Caco-2 (cell line): Measurements from ENCODE around the gene PTGIS. TPM values are rescaled to one million over a fixed set of nuclear protein-coding genes. Genes with fewer than 3 reads are reported as not detected.

Source experiments
- BruUV-seq: library from RNA; stranded (reverse); fragments of 400-500 nt; replicated peaks from 2 replicates; lab custom pipeline; 2021; lab: Mats Ljungman, UMichigan
- CTCF ChIA-PET: fragments of 300-600 bp; sonication (Branson Sonifier 250); formaldehyde crosslinking; loops from one replicate; lab custom pipeline; 2022; ENCODE audit warnings: antibody characterized with exemption; lab: Charles Lee
- POLR2A ChIA-PET: fragments of 300-600 bp; sonication (Branson Sonifier 250); formaldehyde crosslinking; loops from one replicate; lab custom pipeline; 2022; ENCODE audit warnings: antibody characterized with exemption; lab: Charles Lee
- DNase-seq, 2 experiments: peaks; one replicate each; pipeline versions ENCODE4 v3.0.0 to v3.0.0-alpha.2; 2020 to 2022
- H3K27me3 ChIP-seq: replicated peaks from 2 replicates; pipeline ENCODE4 v1.6.0; 2011; ENCODE audit warnings: low read length; ENCODE audit not compliant: control insufficient read depth, insufficient read depth
- H3K36me3 ChIP-seq: 2 replicates; pipeline ENCODE4 v1.5.1; 2011; ENCODE audit warnings: low read length; ENCODE audit not compliant: control insufficient read depth, insufficient read depth
- H3K4me1 ChIP-seq: fragments of 250-450 bp; sonication (Bioruptor Pico); 2 replicates; pipeline ENCODE4 v1.5.1; 2020; ENCODE audit warnings: mild to moderate bottlenecking
- H3K4me3 ChIP-seq: 2 replicates; pipeline ENCODE4 v1.5.1; 2011; ENCODE audit warnings: low read depth, mild to moderate bottlenecking, control low read depth, low read length
- H3K9me3 ChIP-seq: fragments of 250-450 bp; sonication (Bioruptor Pico); 2 replicates; pipeline ENCODE4 v1.5.1; 2020; ENCODE audit warnings: mild to moderate bottlenecking, moderate library complexity
- H3K27ac Mint-ChIP-seq: one replicate; pipeline ENCODE4 v1.8.0; 2022; ENCODE audit warnings: mixed read lengths; ENCODE audit not compliant: unreplicated experiment
- H3K27me3 Mint-ChIP-seq: one replicate; pipeline ENCODE4 v1.8.0; 2022; ENCODE audit warnings: mixed read lengths; ENCODE audit not compliant: insufficient read depth, unreplicated experiment
- H3K36me3 Mint-ChIP-seq: one replicate; pipeline ENCODE4 v1.8.0; 2022; ENCODE audit warnings: mild to moderate bottlenecking, mixed read lengths; ENCODE audit not compliant: insufficient read depth, unreplicated experiment
- H3K4me1 Mint-ChIP-seq: one replicate; pipeline ENCODE4 v1.8.0; 2022; ENCODE audit warnings: low read depth, mixed read lengths; ENCODE audit not compliant: unreplicated experiment
- H3K4me3 Mint-ChIP-seq: one replicate; pipeline ENCODE4 v1.8.0; 2022; ENCODE audit warnings: mild to moderate bottlenecking, moderate library complexity, mixed read lengths; ENCODE audit not compliant: unreplicated experiment
- H3K9me3 Mint-ChIP-seq: one replicate; pipeline ENCODE4 v1.8.0; 2022; ENCODE audit warnings: mixed read lengths; ENCODE audit not compliant: unreplicated experiment
- intact Hi-C: fragments of 100-400 bp; cut with micrococcal nuclease; formaldehyde crosslinking; loops from one replicate; pipeline ENCODE4 v1.10.0; 2022; ENCODE audit not compliant: unreplicated experiment
- total RNA-seq: library from RNA; stranded (reverse); gene quantifications from 2 replicates; pipeline ENCODE4 v1.2.3, GENCODE V29; 2022
- TF ChIP-seq, protein P1 (sequence below), 2 experiments: fragments of 200-600 bp in 1 of 2; IDR thresholded peaks; 1 replicate in 1 of 2; 2 replicates in 1 of 2; pipeline versions ENCODE4 v1.5.1 to v1.8.0; 2011 to 2022; ENCODE audit warnings: antibody characterized with exemption in 1 of 2, control low read depth in 1 of 2, inconsistent platforms in 1 of 2, low read depth in 1 of 2, low read length in 1 of 2, mild to moderate bottlenecking in 1 of 2, moderate library complexity in 1 of 2; ENCODE audit not compliant: insufficient read depth in 1 of 2, severe bottlenecking in 1 of 2, unreplicated experiment in 1 of 2

The PTGIS gene
- total RNA-seq, 1 experiment from 2014 or later, result 2.7 TPM

DNA sequence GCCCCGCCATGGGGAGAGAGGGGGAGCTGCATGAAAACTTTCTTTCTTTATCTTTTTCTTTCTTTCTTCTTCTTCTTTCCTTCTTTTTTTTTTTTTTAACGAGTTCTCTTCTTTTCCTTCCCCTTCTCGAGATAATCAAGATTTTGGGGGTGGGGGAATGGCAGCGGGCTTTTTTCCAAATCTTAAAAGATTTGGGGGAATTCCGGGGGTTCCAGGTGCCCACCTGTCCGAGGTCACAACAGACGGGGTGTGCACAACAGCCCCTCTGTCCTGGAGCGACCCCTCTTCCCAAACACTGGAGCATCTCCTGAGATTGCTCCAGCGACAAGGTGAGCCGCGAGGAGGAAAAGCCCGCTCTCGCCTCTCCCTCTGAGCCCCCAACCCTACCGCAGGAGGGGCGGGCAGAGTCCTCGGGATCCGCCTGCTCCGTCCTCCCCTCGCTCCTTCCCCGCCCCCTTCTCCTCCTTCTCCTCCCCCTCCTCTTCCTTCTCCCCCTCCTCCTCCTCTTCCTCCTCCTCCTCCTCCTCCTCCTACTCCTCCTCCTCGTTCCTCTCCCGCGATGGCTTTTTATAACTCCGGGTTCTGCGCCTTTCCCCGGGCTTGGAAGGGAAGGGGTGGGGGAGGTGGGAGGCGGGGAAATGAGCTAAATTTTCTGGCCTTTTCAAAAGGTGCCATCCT lies 84.8 kb downstream of the PTGIS start:
- Mint-ChIP-seq H3K9me3 (no peaks in the 10 kb centered on the region), H3K27me3 (peaks cover 28% of the 10 kb centered on the region)
- POLR2A ChIA-PET, result interaction anchor here (0.6 kb wide), 1 partner anchor 101 kb away, joined by 3 read pairs; no protein-coding TSS in a partner anchor

DNA sequence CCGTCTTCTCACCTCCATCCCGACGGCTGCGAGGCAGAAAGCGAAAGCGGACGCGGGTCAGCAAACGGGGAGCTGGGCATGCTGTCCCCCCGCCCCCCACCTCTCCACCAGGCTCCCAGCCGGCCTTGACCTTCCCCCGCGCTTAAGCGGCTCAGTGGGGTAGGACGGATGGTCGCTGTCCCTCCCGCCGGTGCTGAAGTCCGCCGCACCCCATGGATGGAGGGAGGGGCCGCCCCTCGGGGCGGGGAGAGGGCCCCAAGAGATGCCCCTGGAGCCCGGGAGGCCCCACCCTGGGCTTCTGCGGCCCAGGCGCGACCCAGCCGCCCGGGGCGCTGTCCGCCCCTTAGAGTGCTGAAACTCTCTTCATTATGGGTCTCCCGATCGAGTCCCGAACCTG lies 85.3 kb downstream of the PTGIS start, which contains the start of gene KCNB1:
Gene KCNB1, minus strand, starts transcription at position 48 of the 397 bp plus-strand sequence. CDS start 188 bp downstream, outside the sequence.
- Mint-ChIP-seq H3K27ac (no peak within 1 kb of the TSS), H3K4me3 (no peak within 1 kb of the TSS), H3K4me1 (peaks cover 14% of the 10 kb centered on the region), H3K36me3 (no peaks in the 10 kb centered on the region), H3K27me3 (peaks cover 26% of the 10 kb centered on the region), H3K9me3 (no peaks in the 10 kb centered on the region)
- H3K4me1 ChIP-seq, result peaks cover 4% of the 10 kb centered on the region; the same call in 1 of the 2 replicates
- DNase-seq, result peak; percentile 89 to 92
- TF ChIP-seq, protein P1, sequence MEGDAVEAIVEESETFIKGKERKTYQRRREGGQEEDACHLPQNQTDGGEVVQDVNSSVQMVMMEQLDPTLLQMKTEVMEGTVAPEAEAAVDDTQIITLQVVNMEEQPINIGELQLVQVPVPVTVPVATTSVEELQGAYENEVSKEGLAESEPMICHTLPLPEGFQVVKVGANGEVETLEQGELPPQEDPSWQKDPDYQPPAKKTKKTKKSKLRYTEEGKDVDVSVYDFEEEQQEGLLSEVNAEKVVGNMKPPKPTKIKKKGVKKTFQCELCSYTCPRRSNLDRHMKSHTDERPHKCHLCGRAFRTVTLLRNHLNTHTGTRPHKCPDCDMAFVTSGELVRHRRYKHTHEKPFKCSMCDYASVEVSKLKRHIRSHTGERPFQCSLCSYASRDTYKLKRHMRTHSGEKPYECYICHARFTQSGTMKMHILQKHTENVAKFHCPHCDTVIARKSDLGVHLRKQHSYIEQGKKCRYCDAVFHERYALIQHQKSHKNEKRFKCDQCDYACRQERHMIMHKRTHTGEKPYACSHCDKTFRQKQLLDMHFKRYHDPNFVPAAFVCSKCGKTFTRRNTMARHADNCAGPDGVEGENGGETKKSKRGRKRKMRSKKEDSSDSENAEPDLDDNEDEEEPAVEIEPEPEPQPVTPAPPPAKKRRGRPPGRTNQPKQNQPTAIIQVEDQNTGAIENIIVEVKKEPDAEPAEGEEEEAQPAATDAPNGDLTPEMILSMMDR (IDR thresholded peaks at IDR 0.05; ENCODE audit: insufficient read depth in 1 of 2, low read depth in 1 of 2, low read length in 1 of 2, severe bottlenecking in 1 of 2, unreplicated experiment in 1 of 2), result peak in 1 of 2 experiments; percentile 15
- no peak within 1 kb of the TSS; the same call in 1 of the 2 replicates for H3K4me3 ChIP-seq
- ChIA-PET CTCF (interaction anchor here (0.6 to 2.1 kb wide), 3 partner anchors 92 to 136 kb away, joined by 3 to 8 read pairs (median 3); no protein-coding TSS in a partner anchor), POLR2A (interaction anchor here (0.6 kb wide), 1 partner anchor 101 kb away, joined by 3 read pairs; no protein-coding TSS in a partner anchor)
- no peaks in the 10 kb centered on the region for H3K9me3 ChIP-seq
- no TSS peak for BruUV-seq
- H3K27me3 ChIP-seq, result peaks cover 2% of the 10 kb centered on the region
- H3K36me3 ChIP-seq, result no peaks in the 10 kb centered on the region
- intact Hi-C loops, result no loop called here

More for the DNA sequence above, 84.8 kb downstream of the PTGIS start:
- Histone ChIP-seq H3K4me3 (peak overlapping the region; percentile 29; the same call in 1 of the 2 replicates), H3K9me3 (no peaks in the 10 kb centered on the region), H3K36me3 (no peaks in the 10 kb centered on the region), H3K4me1 (peaks cover 4% of the 10 kb centered on the region; the same call in 1 of the 2 replicates), H3K27me3 (peaks cover 2% of the 10 kb centered on the region)
- Mint-ChIP-seq H3K4me1 (peaks cover 14% of the 10 kb centered on the region), H3K4me3 (no peak overlapping the region), H3K36me3 (no peaks in the 10 kb centered on the region), H3K27ac (no peak overlapping the region)
- intact Hi-C loops, result no loop called here
- TF ChIP-seq, protein P1 (IDR thresholded peaks at IDR 0.05; ENCODE audit: insufficient read depth in 1 of 2, low read depth in 1 of 2, low read length in 1 of 2, severe bottlenecking in 1 of 2, unreplicated experiment in 1 of 2), result no peak
- CTCF ChIA-PET, result interaction anchor here (0.7 to 2.7 kb wide), 22 partner anchors 8 to 293 kb away, joined by 3 to 56 read pairs (median 7); no protein-coding TSS in a partner anchor
- DNase-seq, result no peak
- BruUV-seq, result no TSS peak

DNA sequence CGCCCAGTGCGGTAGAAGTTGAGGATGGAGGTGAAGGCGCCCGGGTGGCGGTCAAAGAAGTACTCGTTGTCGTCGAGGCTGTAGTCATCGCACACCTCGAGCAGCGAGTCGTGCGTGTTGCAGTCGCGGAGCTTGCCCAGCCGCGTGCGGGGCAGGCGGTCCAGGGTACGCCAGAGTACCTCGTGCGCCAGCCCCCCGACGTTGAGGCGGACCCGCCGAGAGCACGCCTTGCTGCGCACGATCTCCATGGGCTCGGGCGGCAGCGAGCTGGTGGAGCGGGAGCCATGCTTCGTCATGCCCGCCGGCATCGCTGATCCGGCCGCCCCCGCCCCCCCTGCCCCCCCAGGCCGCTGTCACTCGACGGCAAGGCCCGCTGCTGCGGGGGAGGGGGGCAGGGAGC lies 85.8 kb downstream of the PTGIS start:
- H3K36me3 ChIP-seq, result no peaks in the 10 kb centered on the region
- Mint-ChIP-seq H3K4me1 (peaks cover 14% of the 10 kb centered on the region), H3K27ac (no peak overlapping the region), H3K36me3 (no peaks in the 10 kb centered on the region), H3K4me3 (no peak overlapping the region), H3K9me3 (no peaks in the 10 kb centered on the region), H3K27me3 (peaks cover 22% of the 10 kb centered on the region)
- DNase-seq, result no peak
- H3K9me3 ChIP-seq, result no peaks in the 10 kb centered on the region
- no peak overlapping the region for H3K4me3 ChIP-seq
- H3K27me3 ChIP-seq, result peaks cover 2% of the 10 kb centered on the region
- TF ChIP-seq, protein P1 (IDR thresholded peaks at IDR 0.05; ENCODE audit: insufficient read depth in 1 of 2, low read depth in 1 of 2, low read length in 1 of 2, severe bottlenecking in 1 of 2, unreplicated experiment in 1 of 2), result no peak
- ChIA-PET POLR2A (no interaction called here), CTCF (interaction anchor here (0.6 to 1.0 kb wide), 2 partner anchors 91 to 135 kb away, joined by 3 read pairs; no protein-coding TSS in a partner anchor)
- no TSS peak for BruUV-seq
- intact Hi-C loops, result no loop called here
- H3K4me1 ChIP-seq, result peaks cover 4% of the 10 kb centered on the region; the same call in 1 of the 2 replicates
